Suppressor macrophage treated with lipopolysaccharide for 4 hours (primary cell): ENCODE data around the gene USP21.

Source experiments
- DNase-seq: peaks from one replicate; pipeline ENCODE4 v3.0.0-alpha.2; 2020

The USP21 gene

DNA sequence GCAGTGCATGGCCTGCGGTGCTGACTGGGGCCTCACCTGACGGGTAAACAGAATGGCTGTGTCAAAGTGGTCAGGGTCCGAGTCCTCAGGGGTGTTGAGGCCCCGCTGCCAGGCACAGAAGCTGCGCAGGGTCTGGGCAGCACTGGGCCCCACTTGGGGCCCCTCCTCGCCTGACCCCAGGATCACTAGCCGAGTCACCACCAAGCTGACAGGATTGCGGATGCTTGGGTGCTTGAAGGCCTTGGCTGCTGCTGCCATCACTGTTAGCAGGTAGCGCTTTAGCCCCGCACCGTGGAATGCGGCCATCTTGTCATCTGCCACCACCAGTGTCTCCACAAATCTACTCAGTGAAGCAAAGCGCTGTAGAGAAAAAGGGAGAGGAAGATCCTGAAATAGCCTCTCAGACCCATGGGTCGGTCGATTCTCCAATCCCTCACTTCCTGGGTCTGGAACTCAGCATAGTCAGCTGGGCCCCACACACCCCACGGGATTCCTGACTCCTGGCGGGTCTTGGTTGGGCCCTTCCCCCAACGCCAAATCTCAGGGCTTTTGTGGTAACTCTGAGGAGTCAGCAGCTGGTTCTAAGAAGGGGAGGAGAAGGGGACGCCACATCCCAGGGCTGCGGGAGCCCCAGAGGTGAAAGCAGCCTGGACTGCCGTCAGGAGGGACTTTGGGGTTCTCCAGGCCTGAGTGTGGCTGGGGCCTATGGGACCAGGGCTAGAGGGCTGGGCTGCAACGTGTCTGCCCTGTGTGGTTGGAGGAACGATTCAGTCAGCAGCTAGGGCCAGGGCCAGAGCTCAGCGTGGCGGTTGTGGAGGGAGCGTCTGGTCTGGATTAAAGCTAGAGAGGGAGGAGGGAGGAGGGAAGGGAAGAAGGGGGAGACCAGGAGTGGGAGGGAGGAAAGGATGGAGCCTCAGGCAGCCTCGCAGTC is 37.5 kb downstream of the USP21 start:
- DNase-seq, result no peak

DNA sequence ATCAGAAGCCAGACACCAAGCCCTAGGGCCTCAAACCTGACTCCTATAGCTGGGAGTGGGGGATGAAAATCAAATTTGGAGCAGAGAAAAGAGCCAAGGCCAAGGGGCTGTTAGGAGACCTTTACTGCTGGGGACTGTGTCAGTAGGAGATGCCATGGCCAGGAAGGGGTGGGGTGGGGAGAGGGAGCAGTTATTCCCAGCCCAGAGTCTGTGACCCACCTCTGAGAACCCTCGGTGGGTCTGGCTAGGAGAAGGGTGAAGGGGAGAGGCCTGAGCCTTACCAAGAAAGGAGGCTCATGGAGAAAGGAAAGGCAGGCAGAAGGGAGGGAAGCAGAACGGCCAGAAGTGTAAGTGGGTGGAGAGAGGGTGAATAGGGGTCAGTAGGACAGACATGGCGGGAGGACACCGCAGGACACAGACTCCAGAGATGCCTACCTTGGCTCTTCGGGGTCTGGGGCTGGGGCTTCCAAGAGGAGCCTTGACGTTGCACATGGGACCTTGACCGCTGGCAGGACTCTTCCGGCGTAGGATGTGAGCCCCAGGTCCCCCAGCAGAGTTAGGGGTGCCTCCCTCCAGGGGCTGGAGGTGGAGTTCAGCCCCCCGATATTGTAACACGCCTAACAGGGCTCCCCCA is 38.4 kb downstream of the USP21 start:
- DNase-seq, result no peak

DNA sequence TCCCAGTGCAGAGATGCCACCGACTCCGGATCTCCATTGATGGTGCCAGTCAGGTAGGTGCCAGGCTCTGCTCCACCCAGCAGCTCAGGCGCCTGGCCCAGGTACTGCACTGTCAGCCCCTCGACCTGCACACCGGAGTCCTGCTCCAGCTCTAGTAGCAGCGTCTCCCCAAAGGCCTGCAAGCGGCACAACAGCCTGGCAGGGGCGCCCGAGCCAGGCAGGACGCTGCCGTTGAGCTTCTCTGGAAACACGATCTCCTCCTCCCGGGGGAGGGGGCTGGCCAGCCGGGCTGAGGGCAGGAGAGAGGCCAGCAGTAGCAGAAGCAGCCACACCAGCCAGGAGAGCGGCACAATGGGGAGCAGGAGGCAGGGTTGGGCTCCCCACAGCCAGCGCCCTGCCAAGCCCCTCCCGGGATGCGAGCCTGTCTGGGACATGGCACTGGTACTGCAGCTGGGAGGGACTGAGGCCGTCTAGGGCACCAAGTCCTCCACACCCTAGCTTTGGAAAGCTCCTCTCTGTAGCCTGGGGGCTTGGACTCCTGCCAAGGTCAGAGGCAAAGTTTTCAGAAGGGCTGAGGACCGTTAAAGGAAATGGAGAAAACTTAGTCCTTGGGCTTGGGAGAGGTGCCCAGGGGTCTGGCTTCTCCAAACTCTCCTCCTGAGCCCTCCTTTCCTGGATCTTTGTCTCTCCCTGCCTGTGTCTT is 39.0 kb downstream of the USP21 start:
- DNase-seq, result no peak

DNA sequence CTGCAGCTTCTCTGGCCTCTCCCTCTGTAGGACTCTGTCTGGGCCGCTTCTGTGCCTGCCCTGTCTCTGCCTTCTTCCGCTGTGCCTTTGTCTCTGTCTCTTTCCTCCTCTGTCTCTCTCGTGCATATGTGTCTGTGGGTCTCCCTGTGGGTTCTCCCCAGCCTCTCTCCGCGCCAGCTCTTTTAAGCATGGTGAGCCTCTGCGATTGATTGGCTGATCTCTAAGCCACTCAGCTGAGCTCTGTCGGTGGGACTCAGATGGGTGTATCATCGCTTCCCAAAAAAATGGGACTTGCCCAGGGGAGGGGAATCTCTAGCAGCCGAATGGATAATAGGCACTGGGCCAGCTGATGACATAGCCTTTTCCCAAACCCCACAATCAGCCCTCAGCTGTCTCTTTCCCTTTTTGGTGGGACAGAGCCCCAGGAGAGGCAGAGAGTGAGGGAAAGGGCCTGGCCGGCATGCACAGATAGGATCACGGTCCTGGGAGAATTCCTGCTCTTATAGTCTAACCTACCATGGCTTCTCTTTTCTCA is 39.7 kb downstream of the USP21 start, which contains the start of gene ADAMTS4:
Gene ADAMTS4 (minus strand): TSS at position 158 of the 535 bp plus-strand sequence. CDS start 427 bp downstream, outside the sequence.
- no peak for DNase-seq

DNA sequence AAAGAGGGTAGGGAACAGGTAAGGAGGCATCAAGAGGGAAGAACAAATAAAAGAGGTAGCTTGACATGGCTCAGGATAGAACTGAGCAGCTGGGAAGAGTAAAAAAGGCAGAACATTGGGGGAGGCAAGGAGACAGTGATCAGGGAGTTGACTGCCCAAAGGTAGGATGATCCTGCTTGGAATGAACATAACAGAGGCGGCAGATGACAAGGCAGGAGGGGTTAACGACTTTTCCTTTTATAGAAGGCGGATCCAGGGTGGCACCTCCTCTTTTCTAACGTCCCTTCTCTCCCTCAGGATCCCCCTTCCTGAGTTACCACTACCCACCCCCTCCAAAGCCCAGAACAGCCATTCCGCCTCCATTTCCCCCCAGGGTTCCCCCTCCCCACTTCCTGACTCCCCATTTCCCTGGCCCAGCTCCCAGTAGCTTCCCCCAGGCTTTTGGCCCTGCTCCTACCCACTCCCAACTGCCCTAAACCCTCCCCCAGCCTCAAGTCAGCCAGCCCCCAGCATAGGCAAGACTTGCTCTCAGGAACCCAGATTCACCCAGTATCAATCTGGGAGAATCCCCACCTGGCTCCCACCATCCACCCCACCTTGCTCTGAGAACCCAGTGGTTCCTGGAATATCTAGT is 40.3 kb downstream of the USP21 start:
- DNase-seq, result no peak

DNA sequence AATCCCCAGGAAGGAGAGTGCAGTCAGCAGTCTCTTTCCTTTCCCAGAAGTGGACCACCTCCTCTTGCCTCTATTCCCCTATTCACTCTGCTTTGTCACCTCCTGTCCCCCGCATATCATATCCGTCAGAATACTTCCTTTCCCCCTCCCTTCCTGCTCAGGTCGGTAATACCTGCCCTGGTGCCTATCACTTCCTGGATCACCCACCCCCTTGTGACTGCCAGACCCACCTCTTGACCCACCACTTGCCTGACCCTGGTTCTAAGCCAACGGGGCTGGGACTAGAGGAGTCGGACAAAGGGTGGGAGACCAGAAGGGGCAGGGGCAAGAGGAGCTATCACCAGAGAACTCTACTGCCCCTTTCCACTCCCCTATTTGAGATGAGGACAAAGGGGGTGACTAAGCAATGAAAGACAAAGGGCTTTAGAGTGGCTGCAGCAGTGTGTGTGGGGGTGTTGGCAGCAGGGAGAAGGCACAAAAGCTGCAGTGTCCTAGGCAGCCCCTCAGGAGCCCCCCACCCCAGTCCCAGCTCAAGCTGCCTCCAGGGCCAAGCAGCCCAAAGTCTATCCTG is 41.2 kb downstream of the USP21 start:
- DNase-seq, result no peak

DNA sequence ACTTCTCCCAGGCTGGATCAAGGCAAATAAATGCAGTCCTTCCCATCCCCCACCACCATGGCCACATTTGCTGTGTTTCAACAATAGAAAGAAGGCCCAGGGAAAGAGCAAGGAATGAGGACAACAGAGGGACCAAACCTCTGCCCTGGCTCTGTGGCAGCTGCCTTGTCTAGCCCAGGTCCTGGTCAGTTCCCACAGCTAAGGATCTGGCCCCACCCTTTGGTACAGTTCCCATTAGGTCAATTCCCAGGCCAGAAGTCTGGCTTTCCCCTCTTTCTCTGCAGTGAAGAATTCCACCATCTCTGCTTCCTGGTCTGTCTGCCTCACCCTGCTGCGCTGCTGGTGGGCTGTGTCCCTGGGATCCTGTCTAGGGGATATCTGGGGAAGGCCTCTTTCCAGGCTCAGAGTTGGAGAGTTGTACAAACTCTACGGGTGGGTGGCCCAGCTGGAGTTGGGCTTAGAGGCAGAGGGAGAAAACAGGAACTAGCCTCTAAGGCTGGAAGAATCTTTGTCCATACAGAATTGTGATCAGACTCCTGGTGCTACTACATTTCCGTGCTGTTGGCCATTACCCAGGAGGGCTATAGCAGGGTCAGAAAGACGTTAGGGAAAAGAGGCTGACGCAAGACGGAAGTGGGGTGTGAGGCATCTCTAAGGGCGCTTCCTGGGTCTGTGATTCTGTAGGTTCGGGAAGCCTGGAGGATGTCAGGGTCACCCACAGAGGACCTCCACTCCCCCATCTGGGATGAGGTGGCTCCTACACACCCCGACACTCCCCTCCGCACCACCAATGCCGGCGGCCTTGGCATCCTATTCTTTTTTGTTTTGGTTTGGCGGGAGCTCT is 41.9 kb downstream of the USP21 start:
- DNase-seq, result peak; percentile 61

DNA sequence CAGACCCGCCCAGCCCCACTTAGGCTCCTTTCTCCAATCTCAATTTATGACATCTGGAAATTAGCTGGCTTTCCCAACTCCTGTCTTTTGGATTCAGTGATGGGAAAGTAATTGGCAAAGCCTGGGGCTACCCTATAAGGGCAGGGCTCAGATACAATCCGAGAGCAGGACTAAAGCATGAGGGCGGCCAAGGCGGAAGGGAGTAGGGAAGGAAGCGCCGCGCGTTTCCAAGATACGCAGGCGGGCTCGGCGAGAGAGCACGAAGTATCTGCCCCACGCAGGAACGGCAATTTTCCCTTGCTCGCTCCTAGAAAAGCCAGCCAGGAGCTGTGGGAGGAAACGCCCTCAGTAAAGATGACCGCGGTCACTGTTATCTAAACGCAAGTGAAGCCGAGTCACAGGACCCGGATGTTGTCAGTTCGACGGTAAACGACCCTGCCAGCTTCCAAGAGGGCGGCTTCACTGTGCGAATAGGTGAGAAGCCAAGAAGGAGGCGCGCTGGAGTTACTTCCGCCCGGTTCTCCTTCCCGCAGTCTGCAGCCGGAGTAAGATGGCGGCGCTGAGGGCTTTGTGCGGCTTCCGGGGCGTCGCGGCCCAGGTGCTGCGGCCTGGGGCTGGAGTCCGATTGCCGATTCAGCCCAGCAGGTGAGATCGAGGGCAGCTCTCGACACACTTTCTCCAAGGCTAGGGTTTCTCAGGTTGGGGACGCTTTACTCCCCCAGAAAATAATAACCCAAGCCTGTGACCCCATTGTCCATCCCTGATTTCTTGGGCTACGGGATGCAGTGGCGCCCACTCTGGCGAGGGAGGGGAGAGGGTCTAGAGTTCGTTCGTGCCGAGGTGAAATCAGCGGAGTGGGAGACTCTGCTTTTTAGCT is 42.8 kb downstream of the USP21 start, which contains the start of gene NDUFS2:
Gene NDUFS2 (plus strand): TSS at position 532 of the 877 bp plus-strand sequence. CDS start 19 bp downstream, at position 551.
- DNase-seq, result peak; percentile 98

DNA sequence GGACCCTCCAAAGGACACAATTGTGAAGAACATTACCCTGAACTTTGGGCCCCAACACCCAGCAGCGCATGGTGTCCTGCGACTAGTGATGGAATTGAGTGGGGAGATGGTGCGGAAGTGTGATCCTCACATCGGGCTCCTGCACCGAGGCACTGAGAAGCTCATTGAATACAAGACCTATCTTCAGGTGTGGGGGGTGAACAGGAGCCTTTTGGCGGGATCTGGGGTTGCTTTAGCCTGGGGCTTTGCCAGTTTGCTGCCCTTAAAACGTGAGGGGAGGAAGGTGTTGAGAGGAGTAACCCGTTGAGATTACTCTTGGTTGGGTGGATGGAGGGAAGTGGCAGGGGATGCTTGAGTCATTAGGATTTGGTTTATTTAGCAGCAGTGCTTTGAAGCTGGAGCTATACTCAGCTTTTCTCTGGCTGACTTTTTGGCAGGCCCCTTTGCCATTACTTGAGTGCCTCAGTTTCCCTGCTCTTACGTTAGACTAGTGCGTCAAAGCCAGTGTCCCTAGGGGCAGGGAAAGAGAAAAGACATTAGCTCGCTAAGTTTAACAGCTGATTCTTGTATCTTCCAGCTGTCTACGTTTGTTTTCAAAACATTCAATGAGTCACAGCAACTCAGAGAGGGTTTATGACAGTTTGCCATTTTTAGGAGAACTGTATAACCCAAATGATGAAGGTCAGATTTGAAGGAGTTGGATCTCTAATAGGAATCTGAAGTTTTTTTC is 47.3 kb downstream of the USP21 start:
- DNase-seq, result no peak

DNA sequence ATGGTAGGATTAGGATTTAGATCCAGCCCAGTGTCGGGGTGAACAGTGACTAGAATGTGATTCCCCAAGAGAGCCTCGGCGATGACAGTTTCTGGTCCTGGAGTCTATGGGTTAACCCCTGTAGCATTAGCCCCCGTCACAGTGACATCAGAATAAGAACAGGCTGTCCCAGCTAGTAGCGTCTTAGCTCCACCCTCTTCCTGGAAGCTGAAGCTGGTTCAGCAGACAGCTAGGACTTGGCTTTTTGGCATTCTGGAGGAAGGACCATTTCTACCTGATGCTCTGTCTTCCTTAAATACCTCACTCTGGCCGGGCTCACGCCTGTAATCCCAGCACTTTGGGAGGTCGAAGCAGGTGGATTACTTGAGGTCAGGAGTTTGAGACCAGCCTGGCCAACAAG is 47.9 kb downstream of the USP21 start:
- no peak for DNase-seq

DNA sequence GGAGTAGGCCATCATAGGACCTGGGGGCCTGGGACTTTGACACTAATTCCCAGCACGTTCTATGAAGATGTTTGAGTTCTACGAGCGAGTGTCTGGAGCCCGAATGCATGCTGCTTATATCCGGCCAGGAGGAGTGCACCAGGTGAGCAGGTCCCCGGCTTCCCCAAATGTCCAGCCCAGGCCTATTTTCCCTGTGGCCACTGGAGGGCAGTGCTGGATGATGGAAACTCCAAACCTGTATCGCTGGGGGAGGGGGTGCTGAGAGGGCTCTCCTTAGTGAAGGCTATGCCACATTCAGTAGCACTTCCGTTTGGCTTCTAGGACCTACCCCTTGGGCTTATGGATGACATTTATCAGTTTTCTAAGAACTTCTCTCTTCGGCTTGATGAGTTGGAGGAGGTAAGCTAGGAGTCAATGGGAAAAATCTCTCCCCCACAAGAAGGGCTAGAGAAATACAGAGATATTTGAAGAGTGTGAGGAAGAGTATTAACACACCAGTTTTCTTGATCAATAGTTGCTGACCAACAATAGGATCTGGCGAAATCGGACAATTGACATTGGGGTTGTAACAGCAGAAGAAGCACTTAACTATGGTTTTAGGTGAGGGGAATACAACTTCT is 50.6 kb downstream of the USP21 start:
- DNase-seq, result peak; percentile 87

DNA sequence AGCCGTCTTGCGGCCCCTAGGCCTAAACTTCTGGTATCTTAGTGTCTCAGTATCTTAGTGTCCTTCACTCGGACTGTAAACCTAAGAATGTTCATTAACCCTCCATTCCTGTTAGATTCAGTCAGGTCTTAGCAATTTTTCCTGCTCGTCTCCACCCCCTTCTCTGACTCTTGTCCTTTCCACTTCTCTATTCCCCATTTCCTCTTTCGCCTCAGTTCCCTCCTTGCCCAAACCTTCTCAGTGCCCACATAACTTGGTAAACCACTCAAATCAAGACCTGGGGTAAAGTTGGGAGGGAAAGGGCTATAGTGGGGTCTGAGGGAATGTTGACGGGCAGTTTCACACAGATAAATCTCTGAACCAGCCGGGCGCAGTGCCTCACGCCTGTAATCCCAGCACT is 55.1 kb downstream of the USP21 start:
- DNase-seq, result peak; percentile 85

DNA sequence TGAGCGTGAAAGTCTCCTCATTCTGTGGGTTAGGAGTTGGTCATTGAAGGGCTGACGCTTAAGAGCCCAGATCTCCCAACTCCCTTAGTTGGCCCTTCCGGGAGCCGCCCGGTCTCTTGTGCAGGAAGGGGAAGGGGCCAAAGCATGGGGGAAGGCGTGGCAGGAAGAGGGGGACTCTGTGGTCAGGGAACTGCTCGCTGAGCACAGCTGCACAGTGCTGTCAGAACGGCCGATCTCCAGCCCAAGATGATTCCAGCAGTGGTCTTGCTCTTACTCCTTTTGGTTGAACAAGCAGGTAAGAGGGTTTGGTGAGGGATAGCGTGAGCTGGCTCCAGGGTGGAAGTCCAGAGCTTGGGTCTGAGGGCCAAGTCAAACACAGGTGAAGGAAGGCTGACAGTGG is 55.8 kb downstream of the USP21 start, which contains the start of gene FCER1G:
Gene FCER1G (plus strand): TSS at position 220 of the 400 bp plus-strand sequence. CDS start 27 bp downstream, at position 247.
- peak; percentile 96 for DNase-seq
